Hepatocyte (in vitro differentiated cells): ENCODE results near the gene PNMA8C. TPM values are rescaled to one million over a fixed set of nuclear protein-coding genes. Genes with fewer than 3 reads are reported as not detected.

Source experiments
- DNase-seq: peaks from one replicate; pipeline ENCODE4 v3.0.0-alpha.2; 2016; ENCODE audit warnings: low spot score
- H2AFZ ChIP-seq: fragments of 200-600 bp; sonication (generic); 2 replicates; pipeline ENCODE4 v1.6.0; 2016; ENCODE audit warnings: antibody characterized with exemption, mild to moderate bottlenecking
- H3K27ac ChIP-seq: fragments of 200-600 bp; sonication (generic); 2 replicates; pipeline ENCODE4 v1.5.1; 2016; ENCODE audit warnings: mild to moderate bottlenecking
- H3K27me3 ChIP-seq: fragments of 200-600 bp; sonication (generic); 2 replicates; pipeline ENCODE4 v1.6.1; 2016
- H3K36me3 ChIP-seq: fragments of 200-600 bp; sonication (generic); replicated peaks from 2 replicates; pipeline ENCODE4 v1.5.1; 2016; ENCODE audit warnings: low read depth; ENCODE audit not compliant: insufficient read depth
- H3K4me1 ChIP-seq: fragments of 200-600 bp; sonication (generic); 2 replicates; pipeline ENCODE4 v1.5.1; 2016; ENCODE audit warnings: mild to moderate bottlenecking, moderate library complexity; ENCODE audit not compliant: insufficient read depth
- H3K4me2 ChIP-seq: fragments of 200-600 bp; sonication (generic); 2 replicates; pipeline ENCODE4 v1.6.0; 2016
- H3K4me3 ChIP-seq: fragments of 200-600 bp; sonication (generic); 2 replicates; pipeline ENCODE4 v1.5.1; 2016; ENCODE audit warnings: mild to moderate bottlenecking
- H3K79me2 ChIP-seq: fragments of 200-600 bp; sonication (generic); 2 replicates; pipeline ENCODE4 v1.6.0; 2017; ENCODE audit warnings: mild to moderate bottlenecking
- H3K9me2 ChIP-seq: fragments of 200-600 bp; sonication (generic); replicated peaks from 2 replicates; pipeline ENCODE4 v1.6.0; 2017; ENCODE audit warnings: mild to moderate bottlenecking; ENCODE audit not compliant: insufficient read depth
- H3K9me3 ChIP-seq: fragments of 200-600 bp; sonication (generic); 2 replicates; pipeline ENCODE4 v1.5.1; 2016; ENCODE audit warnings: low read depth, mild to moderate bottlenecking
- H4K20me1 ChIP-seq: fragments of 200-600 bp; sonication (generic); 2 replicates; pipeline ENCODE4 v1.6.0; 2016; ENCODE audit warnings: mild to moderate bottlenecking; ENCODE audit not compliant: insufficient read depth, poor library complexity, severe bottlenecking
- CTCF ChIP-seq: fragments of 200-600 bp; sonication (generic); IDR thresholded peaks from 2 replicates; pipeline ENCODE4 v1.5.1; 2016; ENCODE audit warnings: antibody characterized with exemption, mild to moderate bottlenecking; ENCODE audit not compliant: poor library complexity
- EZH2 ChIP-seq: fragments of 200-600 bp; sonication (generic); IDR thresholded peaks from 2 replicates; pipeline ENCODE4 v1.6.1; 2016; ENCODE audit warnings: antibody characterized with exemption, mild to moderate bottlenecking, borderline replicate concordance
- EZH2phosphoT487 ChIP-seq: fragments of 200-600 bp; sonication (generic); IDR thresholded peaks from one replicate; pipeline ENCODE4 v1.6.1; 2018; ENCODE audit warnings: antibody characterized with exemption, mild to moderate bottlenecking, low read depth, moderate library complexity; ENCODE audit not compliant: unreplicated experiment, severe bottlenecking
- WGBS: methylation state at CpG from one replicate; pipeline ENCODE4 v1.1.6; 2016; ENCODE audit warnings: low lambda C conversion rate; ENCODE audit errors: missing lambda C conversion rate; 5-methylcytosine and 5-hydroxymethylcytosine counted together
- polyA plus RNA-seq: library from polyadenylated mRNA; unstranded; fragments of >200 nt; fragmentation: Nextera tagmentation; extraction: Ambion mirVana; gene quantifications from 2 replicates; pipeline ENCODE4 v1.2.1, GENCODE V29; 2016
- total RNA-seq: library from RNA; depleted of rRNA; stranded (reverse); fragments of >200 nt; gene quantifications from 2 replicates; pipeline ENCODE4 v1.2.3, GENCODE V29; 2014

The PNMA8C gene
- total and polyA plus RNA-seq, 2 experiments from 2014 or later: 0.27 TPM; not detected in 1

GRCh38 chr19:46393456-46394401 is 35.0 kb downstream of the PNMA8C start:
- no peaks in the 10 kb centered on the region for H3K36me3 ChIP-seq
- WGBS: 85% methylated on average over 21 of the region's 21 CpGs
- H2AFZ ChIP-seq: no peak overlapping the region
- TF ChIP-seq EZH2: no peak
- no peak for TF ChIP-seq CTCF
- peaks cover 3% of the 10 kb centered on the region for H3K79me2 ChIP-seq
- H3K9me2 ChIP-seq: no peaks in the 10 kb centered on the region
- H3K4me2 ChIP-seq: no peak overlapping the region
- DNase-seq: no peak
- H3K4me3 ChIP-seq: no peak overlapping the region
- H3K27ac ChIP-seq: peak overlapping the region; percentile 85
- H3K4me1 ChIP-seq: peaks cover 21% of the 10 kb centered on the region
- H4K20me1 ChIP-seq: no peaks in the 10 kb centered on the region
- H3K27me3 ChIP-seq: no peaks in the 10 kb centered on the region
- no peaks in the 10 kb centered on the region for H3K9me3 ChIP-seq

GRCh38 chr19:46392837-46393236 is 35.9 kb downstream of the PNMA8C start:
- Histone ChIP-seq H3K9me3 (no peaks in the 10 kb centered on the region), H2AFZ (no peak overlapping the region), H3K27ac (peak overlapping the region; percentile 85), H3K9me2 (no peaks in the 10 kb centered on the region), H3K36me3 (no peaks in the 10 kb centered on the region), H3K79me2 (peaks cover 3% of the 10 kb centered on the region), H3K4me2 (no peak overlapping the region), H4K20me1 (no peaks in the 10 kb centered on the region), H3K4me3 (no peak overlapping the region), H3K4me1 (peaks cover 21% of the 10 kb centered on the region), H3K27me3 (no peaks in the 10 kb centered on the region)
- 54% methylated on average over 4 of the region's 4 CpGs for WGBS
- DNase-seq: no peak
- TF ChIP-seq EZH2phosphoT487: no peak

- Histone ChIP-seq H3K27me3 (no peaks in the 10 kb centered on the region), H3K36me3 (no peaks in the 10 kb centered on the region), H3K9me2 (no peaks in the 10 kb centered on the region), H3K4me1 (peaks cover 21% of the 10 kb centered on the region), H4K20me1 (no peaks in the 10 kb centered on the region), H3K4me3 (no peak overlapping the region), H3K79me2 (peaks cover 3% of the 10 kb centered on the region), H3K4me2 (no peak overlapping the region), H2AFZ (no peak overlapping the region), H3K9me3 (no peaks in the 10 kb centered on the region), H3K27ac (peak overlapping the region; percentile 85)
- peak; percentile 50 for DNase-seq
- WGBS: 48% methylated on average over 21 of the region's 21 CpGs
- TF ChIP-seq EZH2 (no peak), EZH2phosphoT487 (no peak), CTCF (no peak)
Measured at GRCh38 chr19:46392252-46392801, 36.4 kb downstream of the PNMA8C start.
